H1 (cell line): ENCODE measurements around the gene NEU2. TPM values are rescaled to one million over a fixed set of nuclear protein-coding genes. Genes with fewer than 3 reads are reported as not detected.

Source experiments
- CTCF ChIA-PET: fragments of 300-600 bp; sonication (Branson Sonifier 250); formaldehyde crosslinking; loops from one replicate; lab custom pipeline; 2021; ENCODE audit not compliant: partially characterized antibody; lab: Charles Lee
- POLR2A ChIA-PET: fragments of 300-600 bp; sonication (Branson Sonifier 250); formaldehyde crosslinking; loops from one replicate; lab custom pipeline; 2021; ENCODE audit warnings: inconsistent platforms; ENCODE audit not compliant: partially characterized antibody; lab: Charles Lee
- DNase-seq, 2 experiments: peaks; one replicate each; pipeline versions ENCODE4 v3.0.0 to v3.0.0-alpha.2; 2010 to 2022; ENCODE audit warnings: low spot score in 2 of 2, low read depth in 1 of 2, mixed read lengths in 1 of 2
- FAIRE-seq: peaks from 2 replicates; lab custom pipeline; 2011; peaks lifted over from hg19 to GRCh38; lab: Jason Lieb, UNC
- H2AFZ ChIP-seq: 2 replicates; pipeline ENCODE4 v1.8.1; 2012; ENCODE audit warnings: low read length, inconsistent platforms
- H2AK5ac ChIP-seq: 2 replicates; pipeline ENCODE4 v1.6.1; 2013; ENCODE audit warnings: low read depth, low read length
- H2BK120ac ChIP-seq: replicated peaks from 2 replicates; pipeline ENCODE3; 2013; ENCODE audit warnings: low read depth, low read length, inconsistent platforms
- H2BK12ac ChIP-seq: 2 replicates; pipeline ENCODE4 v1.6.1; 2013; ENCODE audit warnings: low read depth, low read length
- H2BK15ac ChIP-seq: 2 replicates; pipeline ENCODE4 v1.6.1; 2013; ENCODE audit warnings: low read length
- H2BK20ac ChIP-seq: 2 replicates; pipeline ENCODE4 v1.6.1; 2013; ENCODE audit warnings: low read length
- H2BK5ac ChIP-seq: 2 replicates; pipeline ENCODE4 v1.6.1; 2013; ENCODE audit warnings: low read depth, low read length
- H3K14ac ChIP-seq: 2 replicates; pipeline ENCODE4 v1.6.1; 2013; ENCODE audit warnings: inconsistent platforms; ENCODE audit not compliant: insufficient read length
- H3K18ac ChIP-seq: 2 replicates; pipeline ENCODE4 v1.6.1; 2013; ENCODE audit warnings: low read length; ENCODE audit errors: extremely low read depth
- H3K23ac ChIP-seq: 2 replicates; pipeline ENCODE4 v1.6.1; 2013; ENCODE audit warnings: inconsistent platforms; ENCODE audit not compliant: insufficient read length
- H3K23me2 ChIP-seq: 2 replicates; pipeline ENCODE4 v1.6.1; 2013; ENCODE audit warnings: low read depth, low read length
- H3K27ac ChIP-seq: 2 replicates; pipeline ENCODE4 v1.6.1; 2011; ENCODE audit warnings: low read depth, low read length, inconsistent platforms
- H3K27me3 ChIP-seq, 4 experiments: replicated peaks in 1 of 4; 1 replicate in 1 of 4; 2 replicates in 3 of 4; pipeline versions ENCODE4 v1.6.1 to v1.8.1; 2011 to 2013; ENCODE audit warnings: low read length in 3 of 4, mild to moderate bottlenecking in 3 of 4, inconsistent platforms in 2 of 4, mixed read lengths in 2 of 4, moderate library complexity in 1 of 4; ENCODE audit not compliant: control insufficient read depth in 3 of 4, insufficient read depth in 3 of 4; ENCODE audit errors: extremely low read depth in 1 of 4
- H3K36me3 ChIP-seq, 4 experiments: 2 replicates each; pipeline versions ENCODE4 v1.6.1 to v1.8.1; 2011 to 2013; ENCODE audit warnings: mild to moderate bottlenecking in 4 of 4, low read length in 3 of 4, moderate library complexity in 2 of 4, control low read depth in 1 of 4, inconsistent platforms in 1 of 4; ENCODE audit not compliant: insufficient read depth in 4 of 4, control insufficient read depth in 2 of 4
- H3K4ac ChIP-seq: replicated peaks from 2 replicates; pipeline ENCODE3; 2013; ENCODE audit warnings: low read length, low read depth, mixed read lengths, inconsistent platforms; ENCODE audit not compliant: insufficient read length
- H3K4me1 ChIP-seq, 4 experiments: replicated peaks in 1 of 4; 1 replicate in 1 of 4; 2 replicates in 3 of 4; pipeline versions ENCODE4 v1.6.1 to v1.8.1; 2011 to 2013; ENCODE audit warnings: low read length in 3 of 4, inconsistent platforms in 2 of 4, mixed read lengths in 1 of 4; ENCODE audit not compliant: insufficient read depth in 4 of 4, control insufficient read depth in 3 of 4
- H3K4me2 ChIP-seq, 2 experiments: 2 replicates each; pipeline versions ENCODE4 v1.6.1 to v1.8.1; 2011 to 2013; ENCODE audit warnings: low read depth in 2 of 2, low read length in 2 of 2, control low read depth in 1 of 2, inconsistent platforms in 1 of 2, mild to moderate bottlenecking in 1 of 2; ENCODE audit not compliant: insufficient read depth in 1 of 2
- H3K4me3 ChIP-seq, 4 experiments: fragments of 200-600, 300-600 bp in 1 of 4; sonication (generic), shearing (Covaris generic), sonication (Bioruptor Twin) in 1 of 4; 2 replicates each; pipeline versions ENCODE4 v1.5.1 to v1.8.1; 2011 to 2016; ENCODE audit warnings: low read length in 4 of 4, low read depth in 3 of 4, control low read depth in 2 of 4, inconsistent platforms in 2 of 4, mild to moderate bottlenecking in 2 of 4, mixed read lengths in 1 of 4, moderate library complexity in 1 of 4; ENCODE audit not compliant: insufficient read depth in 2 of 4; ENCODE audit errors: extremely low read depth in 1 of 4
- H3K56ac ChIP-seq: replicated peaks from 2 replicates; pipeline ENCODE3; 2013; ENCODE audit warnings: low read depth, mild to moderate bottlenecking, mixed read lengths, low read length, inconsistent platforms; ENCODE audit not compliant: insufficient read length
- H3K79me1 ChIP-seq: 2 replicates; pipeline ENCODE4 v1.6.1; 2013; ENCODE audit warnings: low read depth, low read length, control low read depth
- H3K79me2 ChIP-seq, 2 experiments: 2 replicates each; pipeline versions ENCODE4 v1.6.1 to v1.8.1; 2012 to 2013; ENCODE audit warnings: low read length in 2 of 2, mild to moderate bottlenecking in 2 of 2, inconsistent platforms in 1 of 2; ENCODE audit not compliant: insufficient read depth in 2 of 2, control insufficient read depth in 1 of 2
- H3K9ac ChIP-seq, 4 experiments: replicated peaks in 1 of 4; 1 replicate in 1 of 4; 2 replicates in 3 of 4; pipeline versions ENCODE4 v1.6.1 to v1.8.1; 2011 to 2013; ENCODE audit warnings: low read depth in 3 of 4, low read length in 3 of 4, control low read depth in 2 of 4, mild to moderate bottlenecking in 2 of 4, moderate library complexity in 2 of 4, inconsistent platforms in 1 of 4; ENCODE audit errors: extremely low read depth in 1 of 4
- H3K9me3 ChIP-seq, 2 experiments: 2 replicates each; pipeline versions ENCODE4 v1.6.1 to v1.8.1; 2012 to 2013; ENCODE audit warnings: mild to moderate bottlenecking in 2 of 2, moderate library complexity in 2 of 2, control low read depth in 1 of 2, inconsistent platforms in 1 of 2, low read depth in 1 of 2, low read length in 1 of 2, mixed read lengths in 1 of 2; ENCODE audit not compliant: insufficient read depth in 2 of 2
- H4K20me1 ChIP-seq, 2 experiments: replicated peaks in 1 of 2; 2 replicates each; pipeline versions ENCODE3 to v1.8.1; 2011 to 2013; ENCODE audit warnings: inconsistent platforms in 2 of 2, low read length in 2 of 2, mild to moderate bottlenecking in 1 of 2; ENCODE audit not compliant: insufficient read depth in 2 of 2, control insufficient read depth in 1 of 2
- H4K5ac ChIP-seq: 2 replicates; pipeline ENCODE4 v1.6.1; 2013; ENCODE audit warnings: low read length, low read depth, mixed read lengths, inconsistent platforms; ENCODE audit not compliant: insufficient read length
- H4K8ac ChIP-seq: 2 replicates; pipeline ENCODE4 v1.8.0; 2013; ENCODE audit warnings: mild to moderate bottlenecking, moderate library complexity, low read length, inconsistent platforms; ENCODE audit not compliant: insufficient read depth; ENCODE audit errors: extremely low read depth
- H4K91ac ChIP-seq: replicated peaks from 2 replicates; pipeline ENCODE3; 2013; ENCODE audit warnings: low read length, mixed read lengths, inconsistent platforms; ENCODE audit not compliant: insufficient read length
- CREB1 ChIP-seq: IDR thresholded peaks from 2 replicates; pipeline ENCODE4 v1.6.1; 2012; ENCODE audit warnings: inconsistent platforms
- E2F6 ChIP-seq: IDR thresholded peaks from 2 replicates; pipeline ENCODE4 v1.6.1; 2012; ENCODE audit warnings: inconsistent platforms
- HDAC2 ChIP-seq, 2 experiments: fragments of 300-600 bp in 1 of 2; sonication (generic) in 1 of 2; IDR thresholded peaks; 2 replicates each; pipeline ENCODE4 v1.6.1; 2011 to 2012; ENCODE audit warnings: low read depth in 2 of 2, low read length in 2 of 2, mild to moderate bottlenecking in 2 of 2, moderate library complexity in 2 of 2, borderline replicate concordance in 1 of 2, inconsistent platforms in 1 of 2
- POU5F1 ChIP-seq: IDR thresholded peaks from 2 replicates; pipeline ENCODE4 v1.6.1; 2011; ENCODE audit warnings: low read depth, mild to moderate bottlenecking, low read length, moderate library complexity
- RAD21 ChIP-seq, 2 experiments: IDR thresholded peaks in 1 of 2; conservative IDR thresholded peaks in 1 of 2; 2 replicates each; pipeline ENCODE4 v1.6.1; 2011; ENCODE audit warnings: low read depth in 2 of 2, low read length in 2 of 2, improper control_type of control experiment in 1 of 2, inconsistent platforms in 1 of 2, mild to moderate bottlenecking in 1 of 2, moderate library complexity in 1 of 2
- SIRT6 ChIP-seq: IDR thresholded peaks from one replicate; pipeline ENCODE4 v1.7.1; 2012; ENCODE audit warnings: low read length, inconsistent platforms
- SP4 ChIP-seq: IDR thresholded peaks from 2 replicates; pipeline ENCODE4 v1.6.1; 2012; ENCODE audit warnings: low read length, inconsistent platforms
- SUZ12 ChIP-seq: fragments of 200-600 bp; sonication (generic); IDR thresholded peaks from 2 replicates; pipeline ENCODE4 v1.6.1; 2012; ENCODE audit warnings: mild to moderate bottlenecking, inconsistent platforms, low read length, moderate library complexity, mixed read lengths
- TBP ChIP-seq: IDR thresholded peaks from 2 replicates; pipeline ENCODE4 v1.6.1; 2011; ENCODE audit warnings: low read depth, low read length, improper control_type of control experiment
- ZNF274 ChIP-seq: IDR thresholded peaks from 2 replicates; pipeline ENCODE4 v1.7.0; 2012; ENCODE audit warnings: low read length, borderline replicate concordance; ENCODE audit errors: extremely low read depth
- WGBS, 2 experiments: shearing (Covaris generic) in 1 of 2; methylation state at CpG; one replicate each; pipeline versions ENCODE4 v1.1.6 to v1.1.7; 2013 to 2015; ENCODE audit warnings: low lambda C conversion rate in 2 of 2, mixed read lengths in 2 of 2, inconsistent platforms in 1 of 2, low coverage in 1 of 2, missing lambda C conversion rate in 1 of 2; ENCODE audit not compliant: insufficient replicate concordance in 2 of 2, insufficient coverage in 1 of 2, insufficient read length in 1 of 2; ENCODE audit errors: extremely low coverage in 1 of 2, missing lambda C conversion rate in 1 of 2; 5-methylcytosine and 5-hydroxymethylcytosine counted together
- polyA plus RNA-seq, 7 experiments: library from polyadenylated mRNA; depleted of rRNA in 3 of 7; stranded (reverse) in 5 of 7; unstranded in 2 of 7; fragments of >200 nt in 5 of 7; fragments of 200-250 nt in 2 of 7; gene quantifications; 1 replicate in 5 of 7; 2 replicates in 1 of 7; 4 replicates in 1 of 7; pipeline versions ENCODE4 v1.2.1 to v1.2.3, GENCODE V29; 2011 to 2013; ENCODE audit warnings: missing spikeins in 2 of 7, mixed read lengths in 2 of 7
- total RNA-seq: library from RNA; stranded (reverse); fragmentation: NEBNext Ultra II Directional; extraction: Animal tissue kit (Norgen Biotek cat#: 25700); gene quantifications from 2 replicates; pipeline ENCODE4 v1.2.1, GENCODE V29; 2021

NEU2 gene
- total and polyA plus RNA-seq, 2 of the 8 experiments (the other 6 are each of a cell fraction or from before 2014, with no cell fraction given), result 0.12 TPM; not detected in 1

DNA sequence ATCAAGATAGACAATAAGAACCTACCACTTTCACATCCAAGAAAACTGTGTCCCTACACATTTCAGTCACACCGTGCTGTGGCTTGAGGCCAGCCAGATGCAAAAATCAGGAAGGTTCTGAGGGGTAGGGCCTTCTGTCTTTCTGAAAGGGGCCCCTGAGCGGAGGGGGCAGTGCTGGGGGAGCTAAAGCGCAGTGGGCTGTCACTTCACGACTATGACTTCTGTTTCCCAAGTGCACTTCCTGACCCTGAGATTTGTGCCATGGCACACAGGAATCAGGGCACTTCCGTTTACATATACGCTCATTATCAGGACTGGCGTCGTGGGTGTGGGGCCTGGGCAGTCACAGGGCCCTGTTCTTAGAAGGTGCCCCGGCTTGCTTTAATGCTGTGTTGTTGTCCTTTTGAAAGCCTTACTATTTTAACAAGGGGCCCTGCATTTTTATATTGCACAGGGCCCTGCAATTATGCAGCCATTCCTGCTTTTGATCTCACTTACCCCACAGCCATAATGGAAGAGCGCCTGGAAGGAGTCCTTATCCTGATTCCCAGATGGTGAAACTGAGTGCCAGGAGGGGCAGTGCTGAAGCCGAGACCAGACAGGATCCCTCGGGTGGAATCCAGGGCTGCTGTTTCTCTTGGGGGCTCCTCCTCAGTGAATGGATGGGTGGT is 20.0 kb upstream of the NEU2 start:
- Histone ChIP-seq H3K36me3 (no peaks in the 10 kb centered on the region), H4K20me1 (no peaks in the 10 kb centered on the region), H3K4me2 (no peak overlapping the region), H3K56ac (no peak overlapping the region), H2AK5ac (no peak overlapping the region), H2BK20ac (no peak overlapping the region), H2AFZ (no peak overlapping the region), H2BK12ac (no peak overlapping the region), H4K91ac (no peak overlapping the region), H3K4me1 (no peaks in the 10 kb centered on the region), H3K9ac (no peak overlapping the region), H3K79me1 (no peaks in the 10 kb centered on the region), H2BK15ac (no peak overlapping the region), H3K18ac (no peak overlapping the region), H4K5ac (no peak overlapping the region), H3K23ac (no peak overlapping the region), H3K4me3 (no peak overlapping the region), H3K14ac (no peak overlapping the region), H3K23me2 (peaks cover 10% of the 10 kb centered on the region; the same call in 1 of the 2 replicates), H3K4ac (no peak overlapping the region), H4K8ac (0 out of 2 replicates have a peak overlapping the region, but pooled peaks have one; percentile 12), H3K27me3 (no peaks in the 10 kb centered on the region), H3K9me3 (no peaks in the 10 kb centered on the region), H2BK120ac (no peak overlapping the region), H3K79me2 (no peaks in the 10 kb centered on the region), H2BK5ac (no peak overlapping the region), H3K27ac (no peak overlapping the region)
- DNase-seq, result no peak
- TF ChIP-seq POU5F1, result no peak
- no peak for TF ChIP-seq ZNF274
- TF ChIP-seq SUZ12, result no peak
- no peak for TF ChIP-seq TBP
- TF ChIP-seq CREB1, result no peak
- TF ChIP-seq SIRT6, result no peak
- no peak for TF ChIP-seq E2F6
- TF ChIP-seq RAD21 (IDR thresholded peaks at IDR 0.05 in 1 of 2, conservative IDR thresholded peaks at IDR 0.05 in 1 of 2; ENCODE audit: low read depth in 2 of 2, low read length in 2 of 2), result no peak
- no peak for TF ChIP-seq SP4
- no peak for TF ChIP-seq HDAC2 (IDR thresholded peaks at IDR 0.05; ENCODE audit: borderline replicate concordance in 1 of 2, low read depth in 2 of 2, low read length in 2 of 2)
- ChIA-PET POLR2A (interaction anchor here (1.1 kb wide), 1 partner anchor 36 kb away, joined by 3 read pairs; no protein-coding TSS in a partner anchor), CTCF (interaction anchor here (0.6 to 2.9 kb wide), 6 partner anchors 10 to 239 kb away, joined by 3 to 10 read pairs (median 3); partner anchors contain the start of gene ATG16L1)
- WGBS, 2 experiments, result 88% methylated on average over 12 of the region's 12 CpGs; no CpG with 5 or more reads in 1 of the 2 experiments
- FAIRE-seq, result no peak
